ENCODE measurements around the gene RXRA. TPM values are rescaled to one million over a fixed set of nuclear protein-coding genes. Genes with fewer than 3 reads are reported as not detected.
A peak's percentile ranks its signal among the peaks of the same experiment; 100 is the strongest.

RXRA gene
- total and polyA plus RNA-seq, 5 donors from 2014 or later: 0.29 to 13.6 (median 1.4) TPM

DNA sequence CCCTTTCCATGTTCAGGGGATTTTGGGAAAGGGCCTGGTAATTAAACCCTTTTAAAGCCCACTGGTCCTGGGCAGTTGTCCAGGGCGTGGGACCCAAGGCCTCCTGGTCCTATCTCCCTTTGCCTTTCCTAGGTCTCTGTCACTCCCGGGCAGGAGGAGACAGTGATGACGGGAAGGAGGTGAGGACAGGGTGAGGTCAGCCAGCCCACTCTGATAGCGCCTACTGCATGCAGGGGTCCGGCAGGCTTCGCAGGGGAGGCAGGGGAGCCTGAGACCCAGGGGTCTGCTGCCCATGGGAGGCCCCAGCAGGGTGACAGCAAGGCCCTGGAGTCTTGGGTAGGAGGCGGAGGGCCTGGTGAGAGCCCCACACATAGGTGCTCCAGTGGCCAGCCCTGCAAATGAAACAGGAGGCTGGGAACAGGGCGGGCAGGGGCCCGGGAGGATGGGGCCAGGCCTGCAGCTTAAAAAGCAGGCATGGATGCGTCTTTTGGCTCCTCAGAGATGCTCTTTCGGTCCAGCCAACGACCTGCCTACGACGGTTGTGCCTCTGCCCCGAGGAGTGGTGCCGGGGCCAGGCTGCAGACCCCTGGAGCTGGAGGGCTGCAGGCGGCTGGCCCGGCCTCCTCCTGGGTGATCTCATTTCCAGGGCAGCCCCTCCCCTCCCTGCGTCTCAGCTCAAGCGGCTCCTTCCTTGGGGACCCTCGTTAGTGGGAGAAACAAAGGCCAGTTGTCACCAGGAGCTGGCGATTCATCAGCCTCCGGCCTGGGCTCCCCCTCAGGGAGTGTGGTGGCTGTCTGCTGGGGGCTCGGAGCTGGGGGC is 6.7 kb upstream of the RXRA start:
- Mint-ChIP-seq H3K4me3 (no peak overlapping the region), H3K9me3 (no peaks in the 10 kb centered on the region), H3K36me3 (no peaks in the 10 kb centered on the region), H3K27ac (no peak overlapping the region), H3K4me1 (peaks cover 0 to 5% (median 3%) of the 10 kb centered on the region in 4 donors), H3K27me3 (peaks cover 10% of the 10 kb centered on the region)
- H3K4me3 ChIP-seq (ENCODE audit: low read depth, low read length): no peak overlapping the region
- H3K36me3 ChIP-seq (ENCODE audit: control insufficient read depth, insufficient read depth, low read length): no peaks in the 10 kb centered on the region
- ATAC-seq (ENCODE audit: low read depth in 2 of 2): no peak
- H3K27me3 ChIP-seq (ENCODE audit: control insufficient read depth, insufficient read depth, low read length): no peaks in the 10 kb centered on the region
- no peaks in the 10 kb centered on the region for H3K4me1 ChIP-seq (ENCODE audit: control insufficient read depth, insufficient read depth, low read length, poor library complexity, severe bottlenecking)
- H3K9me3 ChIP-seq (ENCODE audit: control insufficient read depth in 2 of 2, low read length in 2 of 2): no peaks in the 10 kb centered on the region
- H3K27ac ChIP-seq (ENCODE audit: insufficient read depth, low read length, poor library complexity, severe bottlenecking): no peak overlapping the region
- no peak for DNase-seq

DNA sequence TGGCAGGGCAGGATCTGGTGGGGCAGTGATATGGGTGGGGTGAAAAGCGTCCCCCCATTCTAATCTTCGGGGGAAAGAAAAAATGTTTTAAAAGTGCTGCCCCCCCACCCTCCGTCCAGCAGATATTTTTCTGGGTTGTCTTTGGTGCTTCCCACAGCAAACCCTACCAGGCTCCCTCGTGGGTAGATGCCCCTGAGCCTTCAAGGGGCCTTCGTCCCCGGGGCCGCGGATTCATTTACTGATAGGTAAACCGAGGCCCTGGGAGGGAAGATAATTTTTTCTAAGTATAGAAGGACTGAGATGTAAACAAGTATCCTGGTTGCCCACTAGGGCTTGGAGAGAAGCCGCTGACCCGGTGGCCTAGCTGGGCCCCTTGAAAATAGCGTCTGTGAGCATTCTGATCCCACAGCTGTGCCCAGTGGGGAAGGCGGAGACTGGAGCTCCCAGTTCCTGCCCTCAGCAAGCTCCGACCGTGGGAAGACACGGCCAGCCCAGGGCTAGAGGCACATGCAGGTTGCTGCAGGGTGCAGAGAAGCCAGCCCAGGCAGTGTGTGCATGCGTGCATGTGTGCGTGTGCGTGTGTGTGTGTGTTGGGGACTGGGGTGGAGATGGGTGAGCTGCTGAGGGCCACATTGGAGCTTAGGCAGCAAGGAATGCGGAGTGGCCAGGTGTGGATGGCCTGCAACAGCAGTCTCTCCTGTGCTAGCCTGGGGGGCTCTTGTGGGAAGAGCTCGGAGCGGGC is 6.0 kb upstream of the RXRA start:
- Mint-ChIP-seq H3K9me3 (no peaks in the 10 kb centered on the region), H3K27me3 (peaks cover 12% of the 10 kb centered on the region), H3K4me3 (no peak overlapping the region), H3K36me3 (no peaks in the 10 kb centered on the region), H3K27ac (no peak overlapping the region), H3K4me1 (peaks cover 0 to 7% (median 3%) of the 10 kb centered on the region in 4 donors)
- no peak for DNase-seq
- H3K36me3 ChIP-seq (ENCODE audit: control insufficient read depth, insufficient read depth, low read length): no peaks in the 10 kb centered on the region
- H3K27me3 ChIP-seq (ENCODE audit: control insufficient read depth, insufficient read depth, low read length): no peaks in the 10 kb centered on the region
- no peak overlapping the region for H3K4me3 ChIP-seq (ENCODE audit: low read depth, low read length)
- no peak overlapping the region for H3K27ac ChIP-seq (ENCODE audit: insufficient read depth, low read length, poor library complexity, severe bottlenecking)
- no peak for ATAC-seq (ENCODE audit: low read depth in 2 of 2)
- H3K4me1 ChIP-seq (ENCODE audit: control insufficient read depth, insufficient read depth, low read length, poor library complexity, severe bottlenecking): peaks cover 4% of the 10 kb centered on the region
- no peaks in the 10 kb centered on the region for H3K9me3 ChIP-seq (ENCODE audit: control insufficient read depth in 2 of 2, low read length in 2 of 2)

DNA sequence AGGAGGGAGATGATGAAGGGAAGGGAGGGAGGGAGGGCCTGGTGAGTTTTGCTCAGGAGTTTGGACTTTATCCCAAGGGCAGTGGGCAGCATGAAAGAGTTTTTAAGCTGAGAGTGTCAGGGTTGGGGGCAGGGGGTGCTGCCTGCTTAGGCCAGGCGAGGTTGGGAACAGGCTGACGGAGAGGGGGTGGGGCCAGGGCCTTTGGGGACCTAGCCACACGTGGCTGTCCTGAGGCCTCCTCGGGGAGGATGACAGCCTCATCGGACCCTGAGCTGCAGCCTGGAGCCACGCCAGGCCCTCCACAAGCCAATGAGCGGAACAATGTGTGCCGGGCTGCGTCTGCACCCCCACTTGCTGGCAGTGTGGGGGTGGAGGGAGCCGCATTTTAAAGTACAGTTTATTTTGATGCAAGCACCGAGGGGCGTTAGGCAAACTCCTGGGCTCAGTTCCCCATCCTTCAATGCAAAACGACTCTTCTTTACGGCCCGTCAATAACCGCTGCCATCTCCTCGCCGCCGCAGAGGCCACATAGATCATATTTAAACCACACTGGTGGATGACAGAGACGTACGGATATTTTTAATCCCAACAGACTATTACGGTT is 5.3 kb upstream of the RXRA start:
- Mint-ChIP-seq H3K9me3 (no peaks in the 10 kb centered on the region), H3K4me3 (peak overlapping the region in 1 of 4 donors; percentile 87), H3K36me3 (no peaks in the 10 kb centered on the region), H3K27me3 (peaks cover 12% of the 10 kb centered on the region), H3K27ac (peak overlapping the region in 1 of 3 donors; percentile 56), H3K4me1 (peaks cover 0 to 7% (median 3%) of the 10 kb centered on the region in 4 donors)
- Histone ChIP-seq H3K36me3 (ENCODE audit: control insufficient read depth, insufficient read depth, low read length) (no peaks in the 10 kb centered on the region), H3K27ac (ENCODE audit: insufficient read depth, low read length, poor library complexity, severe bottlenecking) (no peak overlapping the region), H3K9me3 (ENCODE audit: control insufficient read depth in 2 of 2, low read length in 2 of 2) (no peaks in the 10 kb centered on the region), H3K27me3 (ENCODE audit: control insufficient read depth, insufficient read depth, low read length) (no peaks in the 10 kb centered on the region), H3K4me1 (ENCODE audit: control insufficient read depth, insufficient read depth, low read length, poor library complexity, severe bottlenecking) (peaks cover 4% of the 10 kb centered on the region), H3K4me3 (ENCODE audit: low read depth, low read length) (no peak overlapping the region)
- DNase-seq (no peak), ATAC-seq (ENCODE audit: low read depth in 2 of 2) (no peak)

DNA sequence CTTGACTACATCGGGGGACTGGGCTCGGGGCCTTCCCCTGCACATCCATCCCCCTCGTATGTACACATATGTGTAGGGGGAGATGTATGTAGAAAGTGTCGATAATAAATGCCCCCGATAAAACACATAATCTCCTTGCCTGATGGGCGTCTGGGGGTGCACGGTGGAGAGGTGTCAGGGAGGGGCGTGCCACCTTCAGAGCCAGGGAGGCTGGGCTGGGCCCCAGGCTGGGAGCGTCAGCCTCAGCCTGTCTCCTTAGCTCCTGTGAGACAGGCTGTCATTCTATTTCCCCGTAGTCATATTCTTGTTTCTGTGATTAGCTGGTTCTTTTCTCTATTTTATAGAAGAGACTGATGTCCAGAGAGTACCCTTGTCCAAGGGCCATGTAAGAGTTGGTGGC is 4.7 kb upstream of the RXRA start:
- H3K27ac ChIP-seq (ENCODE audit: insufficient read depth, low read length, poor library complexity, severe bottlenecking): no peak overlapping the region
- peaks cover 0 to 7% (median 3%) of the 10 kb centered on the region in 4 donors for H3K4me1 Mint-ChIP-seq
- H3K36me3 Mint-ChIP-seq: no peaks in the 10 kb centered on the region
- ATAC-seq (ENCODE audit: low read depth in 2 of 2) (no peak), DNase-seq (no peak)
- no peaks in the 10 kb centered on the region for H3K9me3 Mint-ChIP-seq
- H3K4me3 Mint-ChIP-seq: peak overlapping the region in 1 of 4 donors; percentile 21
- H3K27me3 Mint-ChIP-seq: peaks cover 12% of the 10 kb centered on the region
- no peak overlapping the region for H3K4me3 ChIP-seq (ENCODE audit: low read depth, low read length)
- H3K36me3 ChIP-seq (ENCODE audit: control insufficient read depth, insufficient read depth, low read length): no peaks in the 10 kb centered on the region
- no peaks in the 10 kb centered on the region for H3K27me3 ChIP-seq (ENCODE audit: control insufficient read depth, insufficient read depth, low read length)
- H3K27ac Mint-ChIP-seq: no peak overlapping the region
- no peaks in the 10 kb centered on the region for H3K9me3 ChIP-seq (ENCODE audit: control insufficient read depth in 2 of 2, low read length in 2 of 2)
- peaks cover 4% of the 10 kb centered on the region for H3K4me1 ChIP-seq (ENCODE audit: control insufficient read depth, insufficient read depth, low read length, poor library complexity, severe bottlenecking)

DNA sequence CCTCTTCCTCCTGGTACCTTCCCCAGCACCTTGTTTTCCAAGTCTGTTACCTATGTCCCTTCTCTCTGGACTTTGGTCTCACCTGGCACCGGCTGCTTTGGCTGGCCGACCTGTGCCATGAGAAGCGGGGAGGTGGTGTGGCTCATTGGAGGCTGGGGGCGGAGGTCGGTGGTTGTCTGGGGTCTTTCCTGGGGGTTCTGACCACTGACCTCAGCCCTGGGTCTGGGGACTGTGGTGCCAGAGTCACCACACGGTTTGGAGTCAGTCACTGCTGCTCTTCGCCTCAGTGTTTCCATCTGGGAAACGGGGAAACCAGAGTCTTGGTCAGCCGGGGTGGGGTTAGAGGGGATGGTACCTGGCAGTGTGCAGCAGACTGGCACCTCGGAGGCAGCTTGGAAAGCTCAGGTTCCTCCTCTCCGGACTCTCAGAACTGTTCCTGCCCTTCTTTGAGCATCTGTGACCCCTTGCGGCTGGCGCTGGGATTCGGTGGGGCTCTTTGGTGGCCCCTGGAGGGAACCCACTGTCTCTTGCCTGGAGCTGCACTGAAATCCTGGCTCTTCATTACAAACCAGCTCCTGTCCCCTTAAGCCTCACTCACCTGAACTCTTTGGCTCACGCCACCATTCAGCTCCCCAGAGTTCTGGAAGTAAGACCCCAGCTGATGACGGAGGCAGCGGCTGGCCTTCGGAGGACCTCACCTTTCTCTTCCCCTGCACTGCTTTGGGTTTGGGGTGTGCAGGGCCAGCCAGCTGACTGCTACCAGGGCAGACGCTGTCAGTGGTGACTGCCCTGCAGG is 4.1 kb upstream of the RXRA start:
- Histone ChIP-seq H3K27ac (ENCODE audit: insufficient read depth, low read length, poor library complexity, severe bottlenecking) (no peak overlapping the region), H3K27me3 (ENCODE audit: control insufficient read depth, insufficient read depth, low read length) (no peaks in the 10 kb centered on the region), H3K4me1 (ENCODE audit: control insufficient read depth, insufficient read depth, low read length, poor library complexity, severe bottlenecking) (peaks cover 7% of the 10 kb centered on the region), H3K36me3 (ENCODE audit: control insufficient read depth, insufficient read depth, low read length) (no peaks in the 10 kb centered on the region), H3K4me3 (ENCODE audit: low read depth, low read length) (no peak overlapping the region), H3K9me3 (ENCODE audit: control insufficient read depth in 2 of 2, low read length in 2 of 2) (no peaks in the 10 kb centered on the region)
- DNase-seq (no peak), ATAC-seq (ENCODE audit: low read depth in 2 of 2) (no peak)
- Mint-ChIP-seq H3K4me3 (peak overlapping the region in 1 of 4 donors; percentile 7), H3K27me3 (peaks cover 12% of the 10 kb centered on the region), H3K4me1 (peaks cover 0 to 9% (median 2%) of the 10 kb centered on the region in 4 donors), H3K27ac (no peak overlapping the region), H3K36me3 (no peaks in the 10 kb centered on the region), H3K9me3 (no peaks in the 10 kb centered on the region)

DNA sequence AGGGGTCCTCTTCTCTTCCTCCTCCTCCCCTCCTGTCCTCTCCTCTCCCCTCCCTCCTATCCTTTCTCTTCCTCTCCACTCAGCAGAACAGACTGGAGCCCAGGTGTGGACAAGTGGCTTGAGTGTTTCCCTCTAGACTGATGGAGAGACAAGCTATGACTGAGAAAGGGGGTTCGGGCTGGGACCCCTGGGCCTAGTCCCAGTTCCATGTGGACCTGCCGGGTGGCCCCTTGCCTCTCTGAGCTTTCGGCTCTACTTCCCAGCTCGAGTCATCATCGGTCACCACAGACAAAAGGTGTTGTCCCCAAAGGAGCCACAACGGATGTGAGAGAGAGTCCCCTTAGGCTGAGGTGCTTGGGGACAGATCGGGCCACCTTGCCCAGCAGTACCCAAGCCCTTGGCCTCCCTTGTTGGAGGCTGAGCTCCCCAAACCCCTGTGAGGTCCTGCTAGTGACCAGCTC is 3.4 kb upstream of the RXRA start:
- H3K4me3 Mint-ChIP-seq: peak overlapping the region in 3 of 4 donors; percentile 44 to 88 (median 66)
- no peaks in the 10 kb centered on the region for H3K9me3 Mint-ChIP-seq
- H3K27ac Mint-ChIP-seq: no peak overlapping the region
- no peaks in the 10 kb centered on the region for H3K36me3 ChIP-seq (ENCODE audit: control insufficient read depth, insufficient read depth, low read length)
- no peak for ATAC-seq (ENCODE audit: low read depth in 2 of 2)
- peaks cover 0 to 14% (median 2%) of the 10 kb centered on the region in 4 donors for H3K4me1 Mint-ChIP-seq
- H3K4me3 ChIP-seq (ENCODE audit: low read depth, low read length): no peak overlapping the region
- no peak overlapping the region for H3K27ac ChIP-seq (ENCODE audit: insufficient read depth, low read length, poor library complexity, severe bottlenecking)
- no peaks in the 10 kb centered on the region for H3K36me3 Mint-ChIP-seq
- no peaks in the 10 kb centered on the region for H3K9me3 ChIP-seq (ENCODE audit: control insufficient read depth in 2 of 2, low read length in 2 of 2)
- H3K27me3 Mint-ChIP-seq: peaks cover 16% of the 10 kb centered on the region
- H3K27me3 ChIP-seq (ENCODE audit: control insufficient read depth, insufficient read depth, low read length): no peaks in the 10 kb centered on the region
- no peak for DNase-seq
- peaks cover 12% of the 10 kb centered on the region for H3K4me1 ChIP-seq (ENCODE audit: control insufficient read depth, insufficient read depth, low read length, poor library complexity, severe bottlenecking)

DNA sequence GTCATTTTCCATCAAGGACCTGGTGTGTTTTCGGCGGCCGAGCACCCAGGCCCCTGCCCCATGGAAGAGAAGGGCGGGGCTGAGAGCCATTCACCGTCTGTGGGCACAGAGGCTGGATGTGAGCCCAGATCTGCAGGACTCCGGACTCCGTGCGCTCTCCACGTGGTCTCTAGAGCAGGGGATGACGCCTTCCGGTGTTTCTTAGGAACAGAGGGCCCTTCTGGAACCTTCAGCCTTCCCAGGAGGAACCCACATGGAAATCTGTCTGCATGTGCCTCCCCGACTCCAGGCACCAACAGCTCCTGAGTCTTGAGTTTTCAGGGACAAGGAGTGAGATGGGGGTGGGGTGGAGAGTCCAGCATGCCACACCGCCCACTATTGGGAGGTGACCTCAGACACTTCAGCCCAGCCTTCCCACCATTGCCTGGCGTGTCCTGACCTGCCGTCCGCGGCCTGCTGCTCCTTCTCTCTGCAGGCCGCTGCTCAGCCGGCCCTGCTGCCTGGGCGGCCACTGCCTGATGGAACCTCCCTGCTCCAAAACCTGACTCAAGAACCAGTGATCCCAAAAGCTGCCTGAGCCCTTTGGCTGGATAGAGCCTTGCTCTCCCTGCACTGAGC is 2.4 kb upstream of the RXRA start:
- Histone ChIP-seq H3K27ac (ENCODE audit: insufficient read depth, low read length, poor library complexity, severe bottlenecking) (no peak overlapping the region), H3K36me3 (ENCODE audit: control insufficient read depth, insufficient read depth, low read length) (no peaks in the 10 kb centered on the region), H3K4me3 (ENCODE audit: low read depth, low read length) (no peak overlapping the region), H3K4me1 (ENCODE audit: control insufficient read depth, insufficient read depth, low read length, poor library complexity, severe bottlenecking) (peaks cover 12% of the 10 kb centered on the region), H3K27me3 (ENCODE audit: control insufficient read depth, insufficient read depth, low read length) (no peaks in the 10 kb centered on the region), H3K9me3 (ENCODE audit: control insufficient read depth in 2 of 2, low read length in 2 of 2) (no peaks in the 10 kb centered on the region)
- Mint-ChIP-seq H3K9me3 (no peaks in the 10 kb centered on the region), H3K36me3 (no peaks in the 10 kb centered on the region), H3K27ac (peak overlapping the region in 2 of 3 donors; percentile 78 to 80), H3K4me3 (peak overlapping the region; percentile 79 to 89 (median 87)), H3K4me1 (peaks cover 0 to 15% (median 2%) of the 10 kb centered on the region in 4 donors), H3K27me3 (peaks cover 23% of the 10 kb centered on the region)
- DNase-seq (no peak), ATAC-seq (ENCODE audit: low read depth in 2 of 2) (no peak)

All from CD4-positive, CD25-positive, alpha-beta regulatory T cell (primary cell).